Hippocampal formation (tissue), 2 donors: ENCODE data around the gene CKAP4.

Experiments
- DNase-seq, 2 donors: peaks; one replicate each; lab custom pipeline; 2025; lab: John Stamatoyannopoulos, UW

Gene CKAP4

GRCh38 chr12:106240821-106241220 is 7.0 kb downstream of the CKAP4 start:
- DNase-seq, result no peak

GRCh38 chr12:106239951-106240335 is 7.9 kb downstream of the CKAP4 start:
- no peak for DNase-seq

GRCh38 chr12:106239241-106239950 is 8.4 kb downstream of the CKAP4 start:
- no peak for DNase-seq

- DNase-seq, result no peak
Observed at GRCh38 chr12:106238146-106238545, 9.7 kb downstream of the CKAP4 start.

- DNase-seq, result no peak
Observed at GRCh38 chr12:106235770-106236169, 12.1 kb downstream of the CKAP4 start.

- no peak for DNase-seq
Observed at GRCh38 chr12:106234449-106234848, 13.4 kb downstream of the CKAP4 start.

GRCh38 chr12:106233011-106233410 is 14.8 kb downstream of the CKAP4 start:
- DNase-seq, result no peak

GRCh38 chr12:106229036-106229591 is 18.7 kb downstream of the CKAP4 start:
- DNase-seq, result no peak

- no peak for DNase-seq
Observed at GRCh38 chr12:106228320-106228710, 19.5 kb downstream of the CKAP4 start.

- DNase-seq, result no peak
Observed at GRCh38 chr12:106227641-106228319, 20.0 kb downstream of the CKAP4 start.

- DNase-seq, result peak in 1 of 2 donors; percentile 78
Observed at GRCh38 chr12:106226884-106227640, 20.8 kb downstream of the CKAP4 start.

GRCh38 chr12:106224355-106224706 is 23.5 kb downstream of the CKAP4 start:
- no peak for DNase-seq

GRCh38 chr12:106223485-106224354 is 24.1 kb downstream of the CKAP4 start:
- DNase-seq, result peak; percentile 38 to 66

GRCh38 chr12:106220536-106220935 is 27.3 kb downstream of the CKAP4 start:
- DNase-seq, result no peak

- DNase-seq, result no peak
Observed at GRCh38 chr12:106219043-106219442, 28.8 kb downstream of the CKAP4 start.

- no peak for DNase-seq
Observed at GRCh38 chr12:106217706-106218105, 30.1 kb downstream of the CKAP4 start.

GRCh38 chr12:106214571-106214970 is 33.2 kb downstream of the CKAP4 start:
- DNase-seq, result no peak

GRCh38 chr12:106213662-106214061 is 34.2 kb downstream of the CKAP4 start:
- DNase-seq, result no peak

- no peak for DNase-seq
Observed at GRCh38 chr12:106211973-106212372, 35.8 kb downstream of the CKAP4 start.

GRCh38 chr12:106205208-106206069 is 42.4 kb downstream of the CKAP4 start:
- peak in 1 of 2 donors; percentile 15 for DNase-seq

- DNase-seq, result no peak
Observed at GRCh38 chr12:106204312-106204711, 43.5 kb downstream of the CKAP4 start.
